ENCODE results near the gene PACRG. TPM values are rescaled to one million over a fixed set of nuclear protein-coding genes. Genes with fewer than 3 reads are reported as not detected.

The PACRG gene
- total RNA-seq, 1 experiment from 2014 or later: 0.59 TPM

DNA sequence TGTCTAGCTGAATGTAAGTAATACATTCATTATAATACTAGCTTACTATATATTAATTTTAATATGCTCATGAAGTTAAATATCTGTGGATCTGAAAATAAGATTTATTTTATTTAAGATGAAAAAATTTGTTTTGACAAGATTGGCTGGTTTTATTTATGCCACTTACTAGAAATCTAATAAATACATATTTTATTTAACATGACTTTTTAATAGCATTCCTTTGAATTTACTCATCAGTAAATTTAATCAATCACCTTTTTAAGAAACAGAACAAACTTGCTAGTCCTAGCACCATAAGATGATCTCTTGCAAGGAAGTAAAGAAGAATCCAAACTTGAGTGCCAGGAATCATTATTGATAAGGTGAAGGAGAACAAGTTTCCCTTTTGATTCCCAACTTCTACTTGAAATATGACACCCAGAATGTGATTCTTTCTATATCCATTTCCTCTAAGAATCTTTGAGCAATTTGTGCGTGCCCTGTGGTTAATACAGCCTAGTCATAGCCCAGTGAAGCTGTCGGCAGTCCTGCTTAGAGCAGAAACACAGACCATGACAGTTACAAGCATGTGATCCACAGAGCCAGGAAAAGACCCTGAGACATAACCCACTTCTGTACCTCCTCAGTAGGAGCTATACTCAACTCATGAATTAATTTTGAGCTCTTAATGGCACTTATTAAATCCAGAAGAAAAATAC, 404.4 kb downstream of the PACRG start:
- ATAC-seq (no peak), DNase-seq (ENCODE audit: low read depth, low spot score) (no peak)
- no TSS peak for BruUV-seq (replicated peaks)
- CTCF ChIA-PET: no interaction called here
- intact Hi-C loops (cut with micrococcal nuclease; ENCODE audit: unreplicated experiment): no loop called here
- TF ChIP-seq, protein P1, sequence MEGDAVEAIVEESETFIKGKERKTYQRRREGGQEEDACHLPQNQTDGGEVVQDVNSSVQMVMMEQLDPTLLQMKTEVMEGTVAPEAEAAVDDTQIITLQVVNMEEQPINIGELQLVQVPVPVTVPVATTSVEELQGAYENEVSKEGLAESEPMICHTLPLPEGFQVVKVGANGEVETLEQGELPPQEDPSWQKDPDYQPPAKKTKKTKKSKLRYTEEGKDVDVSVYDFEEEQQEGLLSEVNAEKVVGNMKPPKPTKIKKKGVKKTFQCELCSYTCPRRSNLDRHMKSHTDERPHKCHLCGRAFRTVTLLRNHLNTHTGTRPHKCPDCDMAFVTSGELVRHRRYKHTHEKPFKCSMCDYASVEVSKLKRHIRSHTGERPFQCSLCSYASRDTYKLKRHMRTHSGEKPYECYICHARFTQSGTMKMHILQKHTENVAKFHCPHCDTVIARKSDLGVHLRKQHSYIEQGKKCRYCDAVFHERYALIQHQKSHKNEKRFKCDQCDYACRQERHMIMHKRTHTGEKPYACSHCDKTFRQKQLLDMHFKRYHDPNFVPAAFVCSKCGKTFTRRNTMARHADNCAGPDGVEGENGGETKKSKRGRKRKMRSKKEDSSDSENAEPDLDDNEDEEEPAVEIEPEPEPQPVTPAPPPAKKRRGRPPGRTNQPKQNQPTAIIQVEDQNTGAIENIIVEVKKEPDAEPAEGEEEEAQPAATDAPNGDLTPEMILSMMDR (IDR thresholded peaks at IDR 0.05): no peak
- TF ChIP-seq, protein P2, sequence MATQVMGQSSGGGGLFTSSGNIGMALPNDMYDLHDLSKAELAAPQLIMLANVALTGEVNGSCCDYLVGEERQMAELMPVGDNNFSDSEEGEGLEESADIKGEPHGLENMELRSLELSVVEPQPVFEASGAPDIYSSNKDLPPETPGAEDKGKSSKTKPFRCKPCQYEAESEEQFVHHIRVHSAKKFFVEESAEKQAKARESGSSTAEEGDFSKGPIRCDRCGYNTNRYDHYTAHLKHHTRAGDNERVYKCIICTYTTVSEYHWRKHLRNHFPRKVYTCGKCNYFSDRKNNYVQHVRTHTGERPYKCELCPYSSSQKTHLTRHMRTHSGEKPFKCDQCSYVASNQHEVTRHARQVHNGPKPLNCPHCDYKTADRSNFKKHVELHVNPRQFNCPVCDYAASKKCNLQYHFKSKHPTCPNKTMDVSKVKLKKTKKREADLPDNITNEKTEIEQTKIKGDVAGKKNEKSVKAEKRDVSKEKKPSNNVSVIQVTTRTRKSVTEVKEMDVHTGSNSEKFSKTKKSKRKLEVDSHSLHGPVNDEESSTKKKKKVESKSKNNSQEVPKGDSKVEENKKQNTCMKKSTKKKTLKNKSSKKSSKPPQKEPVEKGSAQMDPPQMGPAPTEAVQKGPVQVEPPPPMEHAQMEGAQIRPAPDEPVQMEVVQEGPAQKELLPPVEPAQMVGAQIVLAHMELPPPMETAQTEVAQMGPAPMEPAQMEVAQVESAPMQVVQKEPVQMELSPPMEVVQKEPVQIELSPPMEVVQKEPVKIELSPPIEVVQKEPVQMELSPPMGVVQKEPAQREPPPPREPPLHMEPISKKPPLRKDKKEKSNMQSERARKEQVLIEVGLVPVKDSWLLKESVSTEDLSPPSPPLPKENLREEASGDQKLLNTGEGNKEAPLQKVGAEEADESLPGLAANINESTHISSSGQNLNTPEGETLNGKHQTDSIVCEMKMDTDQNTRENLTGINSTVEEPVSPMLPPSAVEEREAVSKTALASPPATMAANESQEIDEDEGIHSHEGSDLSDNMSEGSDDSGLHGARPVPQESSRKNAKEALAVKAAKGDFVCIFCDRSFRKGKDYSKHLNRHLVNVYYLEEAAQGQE (IDR thresholded peaks at IDR 0.05; ENCODE audit: insufficient read depth in 1 of 2, low read depth in 2 of 2, low read length in 1 of 2): no peak
- TF ChIP-seq POLR2AphosphoS5 (IDR thresholded peaks at IDR 0.05; ENCODE audit: low read depth, low read length): no peak
- TF ChIP-seq TCF7L2 (IDR thresholded peaks at IDR 0.05; ENCODE audit: low read depth, low read length): no peak
- TF ChIP-seq SIN3A (IDR thresholded peaks at IDR 0.05; ENCODE audit: borderline replicate concordance, insufficient read depth, low read depth, low read length): no peak
- Histone ChIP-seq H3K27ac (ENCODE audit: low read length) (no peak overlapping the region), H3K4me1 (ENCODE audit: control insufficient read depth, insufficient read depth, low read length) (no peaks in the 10 kb centered on the region), H3K4me3 (ENCODE audit: low read depth in 2 of 2, low read length in 2 of 2) (no peak overlapping the region), H3K27me3 (ENCODE audit: control insufficient read depth, insufficient read depth, low read length) (peaks cover 3% of the 10 kb centered on the region; the same call in 1 of the 2 replicates), H3K36me3 (ENCODE audit: control insufficient read depth, insufficient read depth, low read length) (no peaks in the 10 kb centered on the region), H3K9me3 (ENCODE audit: control insufficient read depth, insufficient read depth, low read depth, low read length) (no peaks in the 10 kb centered on the region)
- in situ Hi-C loops (cut with HindIII; ENCODE audit: low pct_unique_long_range_greater_than_20kb, low sequenced_read_pairs): no loop called here
- POLR2A ChIA-PET: no interaction called here

DNA sequence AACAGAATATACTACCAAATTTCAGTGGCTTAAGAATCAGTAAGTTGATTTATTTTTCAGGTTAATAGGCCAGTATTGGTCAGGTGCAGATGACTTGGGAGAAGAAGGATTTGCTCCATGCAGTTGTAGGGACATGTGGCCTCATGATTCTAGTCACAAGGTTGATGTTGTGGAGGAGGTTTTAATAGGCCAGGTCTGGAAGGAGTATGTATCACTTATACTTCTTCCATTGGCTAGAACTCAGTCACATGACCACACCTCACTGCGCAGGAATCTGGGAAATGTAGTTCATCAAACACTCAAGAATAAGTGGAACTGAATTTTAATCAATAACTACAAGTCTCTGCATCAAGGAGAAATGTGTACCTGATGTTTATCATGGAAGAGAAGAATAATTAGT, 405.2 kb downstream of the PACRG start:
- ChIA-PET CTCF (no interaction called here), POLR2A (no interaction called here)
- in situ Hi-C loops (cut with HindIII; ENCODE audit: low pct_unique_long_range_greater_than_20kb, low sequenced_read_pairs): no loop called here
- intact Hi-C loops (cut with micrococcal nuclease; ENCODE audit: unreplicated experiment): no loop called here
- TF ChIP-seq SIN3A (IDR thresholded peaks at IDR 0.05; ENCODE audit: borderline replicate concordance, insufficient read depth, low read depth, low read length) (no peak), POLR2AphosphoS5 (IDR thresholded peaks at IDR 0.05; ENCODE audit: low read depth, low read length) (no peak), TCF7L2 (IDR thresholded peaks at IDR 0.05; ENCODE audit: low read depth, low read length) (no peak)
- TF ChIP-seq, protein P2 (IDR thresholded peaks at IDR 0.05; ENCODE audit: insufficient read depth in 1 of 2, low read depth in 2 of 2, low read length in 1 of 2): no peak
- TF ChIP-seq, protein P1 (IDR thresholded peaks at IDR 0.05): no peak
- H3K4me3 ChIP-seq (ENCODE audit: low read depth in 2 of 2, low read length in 2 of 2): no peak overlapping the region
- DNase-seq (ENCODE audit: low read depth, low spot score) (no peak), ATAC-seq (no peak)
- BruUV-seq (replicated peaks): no TSS peak
- H3K36me3 ChIP-seq (ENCODE audit: control insufficient read depth, insufficient read depth, low read length): no peaks in the 10 kb centered on the region
- peaks cover 3% of the 10 kb centered on the region; the same call in 1 of the 2 replicates for H3K27me3 ChIP-seq (ENCODE audit: control insufficient read depth, insufficient read depth, low read length)
- no peak overlapping the region for H3K27ac ChIP-seq (ENCODE audit: low read length)
- no peaks in the 10 kb centered on the region for H3K9me3 ChIP-seq (ENCODE audit: control insufficient read depth, insufficient read depth, low read depth, low read length)
- H3K4me1 ChIP-seq (ENCODE audit: control insufficient read depth, insufficient read depth, low read length): no peaks in the 10 kb centered on the region
